HEK293 (cell line): ENCODE measurements around the gene S1PR1.

Source experiments
- KLF8 ChIP-seq: fragments of 450-650 bp; formaldehyde crosslinking; IDR thresholded peaks from 2 replicates; pipeline ENCODE4 v1.5.1; 2016; ENCODE audit warnings: missing biosample characterization, missing genetic modification characterization
- MEIS1 ChIP-seq: sonication (generic); formaldehyde crosslinking; IDR thresholded peaks from 2 replicates; pipeline ENCODE4 v1.8.1; 2022; ENCODE audit warnings: missing genetic modification reagents, mild to moderate bottlenecking, borderline replicate concordance
- PBX3 ChIP-seq: sonication (generic); formaldehyde crosslinking; IDR thresholded peaks from 2 replicates; pipeline ENCODE4 v1.8.1; 2022; ENCODE audit warnings: mild to moderate bottlenecking, moderate library complexity, missing genetic modification reagents
- YY1 ChIP-seq: fragments of 450-650 bp; formaldehyde crosslinking; IDR thresholded peaks from 2 replicates; pipeline ENCODE4 v1.5.1; 2018; ENCODE audit warnings: missing biosample characterization, missing genetic modification characterization
- ZNF10 ChIP-seq: fragments of 450-650 bp; formaldehyde crosslinking; IDR thresholded peaks from 2 replicates; pipeline ENCODE4 v1.5.1; 2017; ENCODE audit warnings: missing biosample characterization, missing genetic modification characterization
- ZNF239 ChIP-seq: fragments of 450-650 bp; formaldehyde crosslinking; IDR thresholded peaks from 2 replicates; pipeline ENCODE4 v1.5.1; 2016; ENCODE audit warnings: missing biosample characterization, missing genetic modification characterization
- ZNF394 ChIP-seq: fragments of 450-650 bp; formaldehyde crosslinking; IDR thresholded peaks from 2 replicates; pipeline ENCODE4 v1.5.1; 2016; ENCODE audit warnings: missing biosample characterization, missing genetic modification characterization, mild to moderate bottlenecking, moderate library complexity, borderline replicate concordance
- ZNF600 ChIP-seq: fragments of 450-650 bp; formaldehyde crosslinking; IDR thresholded peaks from 2 replicates; pipeline ENCODE4 v1.5.1; 2016; ENCODE audit warnings: missing biosample characterization, missing genetic modification characterization
- ZNF639 ChIP-seq: fragments of 450-650 bp; formaldehyde crosslinking; IDR thresholded peaks from 2 replicates; pipeline ENCODE4 v1.5.1; 2016; ENCODE audit warnings: missing biosample characterization, missing genetic modification characterization
- ZNF785 ChIP-seq: fragments of 450-650 bp; formaldehyde crosslinking; IDR thresholded peaks from 2 replicates; pipeline ENCODE4 v1.5.1; 2016; ENCODE audit warnings: missing biosample characterization, missing genetic modification characterization
- ZSCAN5A ChIP-seq: fragments of 450-650 bp; formaldehyde crosslinking; IDR thresholded peaks from 2 replicates; pipeline ENCODE4 v1.5.1; 2016; ENCODE audit warnings: missing biosample characterization, missing genetic modification characterization
- TF ChIP-seq, protein P1 (sequence below): fragments of 450-650 bp; formaldehyde crosslinking; IDR thresholded peaks from 2 replicates; pipeline ENCODE4 v1.5.1; 2016; ENCODE audit warnings: missing biosample characterization, missing genetic modification characterization
- TF ChIP-seq, protein P2 (sequence below): fragments of 450-650 bp; formaldehyde crosslinking; IDR thresholded peaks from 2 replicates; pipeline ENCODE4 v1.5.1; 2016; ENCODE audit warnings: missing biosample characterization, missing genetic modification characterization

DNA sequence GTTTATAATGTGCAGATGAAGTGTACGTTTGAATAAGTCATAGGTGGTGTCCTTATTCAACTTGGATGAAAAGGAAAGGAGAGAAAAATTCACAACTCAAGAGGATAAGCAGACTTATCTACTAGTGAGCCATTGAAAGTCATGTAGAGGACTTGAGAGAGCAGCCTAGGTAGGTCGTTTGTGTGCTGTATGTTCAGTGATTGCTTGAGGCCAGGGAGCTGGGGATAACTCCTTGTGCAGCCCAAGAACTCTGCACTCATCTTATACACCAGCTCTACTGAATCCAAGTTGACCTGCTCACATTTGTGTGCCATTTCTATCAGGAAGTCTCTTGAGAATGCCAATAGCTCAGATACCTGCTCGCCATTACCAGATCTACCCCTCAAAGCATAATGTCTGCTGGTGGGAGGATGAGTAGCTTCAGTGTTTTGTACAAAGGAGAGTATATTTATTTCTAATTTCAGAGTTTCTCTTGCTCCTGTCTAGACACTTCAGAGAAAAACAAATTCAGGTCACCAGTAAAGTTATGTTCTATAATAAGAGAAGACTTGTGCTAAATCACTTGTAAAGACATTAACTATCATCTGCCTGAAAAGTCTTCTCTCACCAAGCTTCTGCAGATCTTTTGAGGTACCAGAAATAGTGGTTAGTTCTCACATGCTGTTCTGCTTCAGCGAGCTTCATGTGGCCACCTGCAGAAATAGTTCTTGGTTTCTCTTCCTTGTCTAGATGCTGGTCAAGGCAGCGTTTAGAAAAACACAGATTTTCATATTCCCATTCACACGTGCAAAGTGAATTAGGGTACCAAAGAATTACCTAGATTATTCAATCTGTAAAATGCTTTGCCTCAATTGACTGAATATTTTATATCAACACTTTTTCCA, 10.8 kb downstream of the S1PR1 start:
- TF ChIP-seq ZNF639 (tag by site-specific recombination) (no peak), ZNF394 (tag by site-specific recombination) (no peak), YY1 (tag by site-specific recombination) (no peak), PBX3 (CRISPR knock-in tag) (no peak), MEIS1 (CRISPR knock-in tag) (no peak), ZSCAN5A (no peak), ZNF600 (tag by site-specific recombination) (no peak), KLF8 (no peak), ZNF785 (tag by site-specific recombination) (no peak), ZNF10 (tag by site-specific recombination) (no peak), ZNF239 (tag by site-specific recombination) (no peak)
- TF ChIP-seq, protein P1, sequence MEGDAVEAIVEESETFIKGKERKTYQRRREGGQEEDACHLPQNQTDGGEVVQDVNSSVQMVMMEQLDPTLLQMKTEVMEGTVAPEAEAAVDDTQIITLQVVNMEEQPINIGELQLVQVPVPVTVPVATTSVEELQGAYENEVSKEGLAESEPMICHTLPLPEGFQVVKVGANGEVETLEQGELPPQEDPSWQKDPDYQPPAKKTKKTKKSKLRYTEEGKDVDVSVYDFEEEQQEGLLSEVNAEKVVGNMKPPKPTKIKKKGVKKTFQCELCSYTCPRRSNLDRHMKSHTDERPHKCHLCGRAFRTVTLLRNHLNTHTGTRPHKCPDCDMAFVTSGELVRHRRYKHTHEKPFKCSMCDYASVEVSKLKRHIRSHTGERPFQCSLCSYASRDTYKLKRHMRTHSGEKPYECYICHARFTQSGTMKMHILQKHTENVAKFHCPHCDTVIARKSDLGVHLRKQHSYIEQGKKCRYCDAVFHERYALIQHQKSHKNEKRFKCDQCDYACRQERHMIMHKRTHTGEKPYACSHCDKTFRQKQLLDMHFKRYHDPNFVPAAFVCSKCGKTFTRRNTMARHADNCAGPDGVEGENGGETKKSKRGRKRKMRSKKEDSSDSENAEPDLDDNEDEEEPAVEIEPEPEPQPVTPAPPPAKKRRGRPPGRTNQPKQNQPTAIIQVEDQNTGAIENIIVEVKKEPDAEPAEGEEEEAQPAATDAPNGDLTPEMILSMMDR (tag by site-specific recombination), result no peak
- TF ChIP-seq, protein P2, sequence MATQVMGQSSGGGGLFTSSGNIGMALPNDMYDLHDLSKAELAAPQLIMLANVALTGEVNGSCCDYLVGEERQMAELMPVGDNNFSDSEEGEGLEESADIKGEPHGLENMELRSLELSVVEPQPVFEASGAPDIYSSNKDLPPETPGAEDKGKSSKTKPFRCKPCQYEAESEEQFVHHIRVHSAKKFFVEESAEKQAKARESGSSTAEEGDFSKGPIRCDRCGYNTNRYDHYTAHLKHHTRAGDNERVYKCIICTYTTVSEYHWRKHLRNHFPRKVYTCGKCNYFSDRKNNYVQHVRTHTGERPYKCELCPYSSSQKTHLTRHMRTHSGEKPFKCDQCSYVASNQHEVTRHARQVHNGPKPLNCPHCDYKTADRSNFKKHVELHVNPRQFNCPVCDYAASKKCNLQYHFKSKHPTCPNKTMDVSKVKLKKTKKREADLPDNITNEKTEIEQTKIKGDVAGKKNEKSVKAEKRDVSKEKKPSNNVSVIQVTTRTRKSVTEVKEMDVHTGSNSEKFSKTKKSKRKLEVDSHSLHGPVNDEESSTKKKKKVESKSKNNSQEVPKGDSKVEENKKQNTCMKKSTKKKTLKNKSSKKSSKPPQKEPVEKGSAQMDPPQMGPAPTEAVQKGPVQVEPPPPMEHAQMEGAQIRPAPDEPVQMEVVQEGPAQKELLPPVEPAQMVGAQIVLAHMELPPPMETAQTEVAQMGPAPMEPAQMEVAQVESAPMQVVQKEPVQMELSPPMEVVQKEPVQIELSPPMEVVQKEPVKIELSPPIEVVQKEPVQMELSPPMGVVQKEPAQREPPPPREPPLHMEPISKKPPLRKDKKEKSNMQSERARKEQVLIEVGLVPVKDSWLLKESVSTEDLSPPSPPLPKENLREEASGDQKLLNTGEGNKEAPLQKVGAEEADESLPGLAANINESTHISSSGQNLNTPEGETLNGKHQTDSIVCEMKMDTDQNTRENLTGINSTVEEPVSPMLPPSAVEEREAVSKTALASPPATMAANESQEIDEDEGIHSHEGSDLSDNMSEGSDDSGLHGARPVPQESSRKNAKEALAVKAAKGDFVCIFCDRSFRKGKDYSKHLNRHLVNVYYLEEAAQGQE, result no peak
